ENCODE measurements around the gene GRK1.

Gene GRK1

GRCh38 chr13:113667771-113668490 is 912 bp downstream of the GRK1 start:
- TF ChIP-seq CTCF (conservative IDR thresholded peaks at IDR 0.05; ENCODE audit: low read length), result no peak
- DNase-seq (ENCODE audit: low read depth), result no peak
- H3K4me3 ChIP-seq (ENCODE audit: low read length), result no peak overlapping the region

GRCh38 chr13:113668491-113668971 is 1.5 kb downstream of the GRK1 start:
- H3K4me3 ChIP-seq (ENCODE audit: low read length), result no peak overlapping the region
- DNase-seq (ENCODE audit: low read depth), result no peak
- TF ChIP-seq CTCF (conservative IDR thresholded peaks at IDR 0.05; ENCODE audit: low read length), result no peak

- no peak for DNase-seq (ENCODE audit: low read depth)
- no peak for TF ChIP-seq CTCF (conservative IDR thresholded peaks at IDR 0.05; ENCODE audit: low read length)
- H3K4me3 ChIP-seq (ENCODE audit: low read length), result no peak overlapping the region
Measured at GRCh38 chr13:113669231-113669754, 2.3 kb downstream of the GRK1 start.

- no peak overlapping the region for H3K4me3 ChIP-seq (ENCODE audit: low read length)
- no peak for DNase-seq (ENCODE audit: low read depth)
- TF ChIP-seq CTCF (conservative IDR thresholded peaks at IDR 0.05; ENCODE audit: low read length), result no peak
Measured at GRCh38 chr13:113669755-113670341, 2.8 kb downstream of the GRK1 start.

GRCh38 chr13:113670541-113670940 is 3.5 kb downstream of the GRK1 start:
- DNase-seq (ENCODE audit: low read depth), result no peak
- no peak for TF ChIP-seq CTCF (conservative IDR thresholded peaks at IDR 0.05; ENCODE audit: low read length)
- no peak overlapping the region for H3K4me3 ChIP-seq (ENCODE audit: low read length)

GRCh38 chr13:113671066-113672001 is 4.3 kb downstream of the GRK1 start:
- no peak for DNase-seq (ENCODE audit: low read depth)
- no peak overlapping the region for H3K4me3 ChIP-seq (ENCODE audit: low read length)
- TF ChIP-seq CTCF (conservative IDR thresholded peaks at IDR 0.05; ENCODE audit: low read length), result no peak
